IgD-negative memory B cell (primary cell): Measurements from ENCODE around the gene NR2C2AP. TPM values are rescaled to one million over a fixed set of nuclear protein-coding genes. Genes with fewer than 3 reads are reported as not detected.

Source experiments
- H3K27ac Mint-ChIP-seq, 3 donors: one replicate each; pipeline ENCODE4 v1.8.0; 2020 to 2022; ENCODE audit warnings: mild to moderate bottlenecking in 3 of 3, mixed read lengths in 3 of 3, moderate library complexity in 1 of 3
- H3K27me3 Mint-ChIP-seq: one replicate; pipeline ENCODE4 v1.8.0; 2021; ENCODE audit warnings: mixed read lengths
- H3K36me3 Mint-ChIP-seq: one replicate; pipeline ENCODE4 v1.8.0; 2020; ENCODE audit warnings: mild to moderate bottlenecking, mixed read lengths
- H3K4me1 Mint-ChIP-seq, 3 donors: one replicate each; pipeline ENCODE4 v1.8.0; 2020 to 2022; ENCODE audit warnings: mixed read lengths in 3 of 3, mild to moderate bottlenecking in 1 of 3
- H3K4me3 Mint-ChIP-seq, 4 donors: one replicate each; pipeline ENCODE4 v1.8.0; 2020 to 2022; ENCODE audit warnings: mild to moderate bottlenecking in 4 of 4, mixed read lengths in 4 of 4, moderate library complexity in 3 of 4
- H3K9me3 Mint-ChIP-seq, 3 donors: one replicate each; pipeline ENCODE4 v1.8.0; 2020 to 2021; ENCODE audit warnings: mixed read lengths in 3 of 3, mild to moderate bottlenecking in 1 of 3
- polyA plus RNA-seq: library from polyadenylated mRNA; unstranded; fragments of 300-500 nt; fragmentation: Illumina TruSeq; gene quantifications from one replicate; pipeline ENCODE4 v1.2.3, GENCODE V29; 2021

The NR2C2AP gene
- polyA plus RNA-seq, 1 donor from 2014 or later, result 37.6 TPM

GRCh38 chr19:19159534-19159933 lies 43.7 kb downstream of the NR2C2AP start:
- Mint-ChIP-seq H3K9me3 (peaks cover 0 to 2% (median 0%) of the 10 kb centered on the region in 3 donors), H3K27ac (peak overlapping the region in 1 of 3 donors; percentile 57), H3K4me1 (peaks cover 22 to 33% (median 28%) of the 10 kb centered on the region in 3 donors), H3K36me3 (peaks cover 2% of the 10 kb centered on the region), H3K4me3 (peak overlapping the region in 1 of 4 donors; percentile 61), H3K27me3 (peaks cover 4% of the 10 kb centered on the region)

DNA sequence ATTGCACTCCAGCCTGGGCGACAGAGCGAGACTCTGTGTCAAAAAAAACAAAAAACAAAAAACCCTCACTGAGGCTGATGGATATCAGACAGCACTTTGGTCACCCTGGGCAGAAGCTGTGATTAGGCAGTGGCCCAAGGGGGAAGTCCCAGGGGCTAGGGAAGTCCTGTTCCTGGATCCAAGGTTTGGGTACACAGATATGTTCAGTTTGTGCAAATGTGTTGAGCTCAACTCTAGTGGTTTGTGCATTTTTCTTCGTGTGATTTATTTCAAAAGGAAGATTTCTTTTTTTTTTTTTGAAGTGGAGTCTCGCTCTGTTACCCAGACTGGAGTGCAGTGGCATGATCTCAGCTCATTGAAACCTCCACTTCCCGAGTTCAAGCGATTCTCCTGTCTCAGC lies 45.4 kb downstream of the NR2C2AP start:
- peaks cover 0 to 2% (median 0%) of the 10 kb centered on the region in 3 donors for H3K9me3 Mint-ChIP-seq
- H3K4me1 Mint-ChIP-seq, result peaks cover 22 to 33% (median 28%) of the 10 kb centered on the region in 3 donors
- H3K4me3 Mint-ChIP-seq, result peak overlapping the region in 2 of 4 donors; percentile 54 to 85
- no peak overlapping the region for H3K27ac Mint-ChIP-seq
- H3K36me3 Mint-ChIP-seq, result peaks cover 1% of the 10 kb centered on the region
- peaks cover 4% of the 10 kb centered on the region for H3K27me3 Mint-ChIP-seq

DNA sequence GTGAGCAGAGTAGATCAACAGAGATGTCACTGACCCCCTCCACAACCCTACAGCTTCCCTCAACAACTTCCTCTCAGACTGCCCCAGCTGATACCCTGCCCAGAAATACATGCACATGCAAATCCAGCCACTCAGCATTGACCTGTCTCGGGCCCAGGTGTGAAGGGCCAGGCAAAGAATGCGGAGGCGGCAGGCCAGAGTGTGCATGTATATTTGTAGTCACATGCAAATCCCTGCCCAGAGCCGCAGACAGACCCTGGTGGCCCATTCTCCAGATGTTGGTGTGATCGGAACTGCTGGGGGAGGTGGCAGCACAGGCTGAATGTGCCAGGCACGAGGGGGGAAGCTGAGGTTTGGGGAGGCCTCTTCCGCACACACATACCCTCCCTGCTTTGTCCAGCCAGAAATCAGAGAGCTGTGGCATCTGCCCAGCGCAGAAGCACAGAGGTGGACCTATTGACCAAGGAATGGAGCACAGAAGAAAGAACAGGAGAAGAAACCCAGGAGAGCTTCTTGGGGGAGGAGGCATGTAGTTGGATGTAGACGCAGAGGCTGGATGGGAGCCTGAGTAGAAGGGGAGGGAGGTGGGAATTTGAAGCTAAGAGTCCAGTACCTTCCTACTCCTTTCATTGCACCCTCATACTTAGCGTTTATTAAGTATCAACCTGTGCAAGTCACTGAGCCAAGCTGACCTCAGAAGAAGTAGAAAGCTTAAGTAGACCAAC lies 47.6 kb downstream of the NR2C2AP start:
- peaks cover 0 to 2% (median 0%) of the 10 kb centered on the region in 3 donors for H3K9me3 Mint-ChIP-seq
- peaks cover 4% of the 10 kb centered on the region for H3K27me3 Mint-ChIP-seq
- H3K36me3 Mint-ChIP-seq, result peaks cover 1% of the 10 kb centered on the region
- peak overlapping the region in 2 of 4 donors; percentile 72 to 78 for H3K4me3 Mint-ChIP-seq
- H3K4me1 Mint-ChIP-seq, result peaks cover 22 to 33% (median 31%) of the 10 kb centered on the region in 3 donors
- H3K27ac Mint-ChIP-seq, result peak overlapping the region in 2 of 3 donors; percentile 17 to 76

- H3K4me1 Mint-ChIP-seq, result peaks cover 22 to 30% (median 28%) of the 10 kb centered on the region in 3 donors
- H3K36me3 Mint-ChIP-seq, result peaks cover 1% of the 10 kb centered on the region
- peak overlapping the region in 2 of 3 donors; percentile 27 to 76 for H3K27ac Mint-ChIP-seq
Measured at GRCh38 chr19:19154768-19155494, 48.3 kb downstream of the NR2C2AP start.

GRCh38 chr19:19152668-19153384 lies 50.4 kb downstream of the NR2C2AP start:
- Mint-ChIP-seq H3K9me3 (peaks cover 0 to 2% (median 0%) of the 10 kb centered on the region in 3 donors), H3K27ac (no peak overlapping the region), H3K4me1 (peaks cover 22 to 28% (median 26%) of the 10 kb centered on the region in 3 donors), H3K27me3 (peaks cover 4% of the 10 kb centered on the region), H3K36me3 (peaks cover 4% of the 10 kb centered on the region), H3K4me3 (no peak overlapping the region)

More at GRCh38 chr19:19154768-19155494, 48.3 kb downstream of the NR2C2AP start:
- Mint-ChIP-seq H3K4me3 (peak overlapping the region in 1 of 4 donors; percentile 63), H3K9me3 (peaks cover 0 to 2% (median 0%) of the 10 kb centered on the region in 3 donors), H3K27me3 (peaks cover 4% of the 10 kb centered on the region)

DNA sequence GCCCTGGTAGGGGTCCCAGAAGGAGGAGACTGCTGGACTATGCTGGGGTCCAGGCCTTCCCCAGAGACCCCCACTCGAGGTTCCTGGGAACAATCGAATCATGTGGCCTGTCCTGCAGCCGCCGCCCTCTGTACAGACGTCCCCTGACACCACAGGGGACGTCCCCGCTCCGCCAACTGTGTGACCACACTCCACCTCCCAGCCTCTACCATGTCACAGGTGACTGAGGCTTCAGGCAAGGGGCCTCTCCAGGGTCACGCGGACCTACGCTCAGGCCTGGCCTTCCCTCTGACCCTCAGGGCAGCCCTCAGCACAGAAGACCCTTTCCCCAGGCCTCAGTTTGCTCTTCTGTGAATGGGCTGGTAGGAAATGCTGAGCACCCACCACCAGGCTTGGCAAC lies 51.8 kb downstream of the NR2C2AP start:
- Mint-ChIP-seq H3K36me3 (peaks cover 3% of the 10 kb centered on the region), H3K27me3 (no peaks in the 10 kb centered on the region), H3K4me3 (peak overlapping the region in 2 of 4 donors; percentile 78 to 84), H3K27ac (peak overlapping the region in 1 of 3 donors; percentile 84), H3K4me1 (peaks cover 16 to 22% (median 20%) of the 10 kb centered on the region in 3 donors), H3K9me3 (peaks cover 0 to 2% (median 0%) of the 10 kb centered on the region in 3 donors)

Other genes starting within 250 kb of the NR2C2AP start
- gene SUGP2, start 169.9 kb downstream of the NR2C2AP start, polyA plus RNA-seq, result 11.8 TPM
- gene ARMC6, start 169.8 kb downstream of the NR2C2AP start, polyA plus RNA-seq, result 27.9 TPM
- gene SLC25A42, start 139.4 kb downstream of the NR2C2AP start, polyA plus RNA-seq, result 35.9 TPM
- gene TMEM161A, start 64.9 kb downstream of the NR2C2AP start, polyA plus RNA-seq, result 18.5 TPM
- gene MEF2B, start 33.2 kb downstream of the NR2C2AP start, polyA plus RNA-seq, result 1.8 TPM
- gene BORCS8, start 11.3 kb downstream of the NR2C2AP start, polyA plus RNA-seq, result 21.6 TPM
- 91.4 TPM for gene RFXANK, start 11.2 kb downstream of the NR2C2AP start, polyA plus RNA-seq
- not detected for gene NCAN, start 8.5 kb upstream of the NR2C2AP start, polyA plus RNA-seq
- not detected for gene TM6SF2, start 69.9 kb upstream of the NR2C2AP start, polyA plus RNA-seq
- 42.1 TPM for gene SUGP1, start 117.1 kb upstream of the NR2C2AP start, polyA plus RNA-seq
- gene MAU2, start 117.4 kb upstream of the NR2C2AP start, polyA plus RNA-seq, result 24.5 TPM
- 16.6 TPM for gene GATAD2A, start 202.3 kb upstream of the NR2C2AP start, polyA plus RNA-seq